Stimulated activated CD8-positive, alpha-beta memory T cell treated with anti-CD3 and anti-CD28 coated beads, Interleukin-2, amount 100 ng/mL, for 1 hour (primary cell): Measurements from ENCODE around the gene FBXL20.
"Not testable (repeated sequence)": the region's sequence is repeated elsewhere in the genome, so short reads cannot be mapped to it uniquely, and the experiment has no call there.

Experiments used
- DNase-seq, 2 donors: peaks; one replicate each; pipeline ENCODE4 v3.0.0-alpha.2; 2020; ENCODE audit warnings: low read depth in 2 of 2

FBXL20 gene

DNA sequence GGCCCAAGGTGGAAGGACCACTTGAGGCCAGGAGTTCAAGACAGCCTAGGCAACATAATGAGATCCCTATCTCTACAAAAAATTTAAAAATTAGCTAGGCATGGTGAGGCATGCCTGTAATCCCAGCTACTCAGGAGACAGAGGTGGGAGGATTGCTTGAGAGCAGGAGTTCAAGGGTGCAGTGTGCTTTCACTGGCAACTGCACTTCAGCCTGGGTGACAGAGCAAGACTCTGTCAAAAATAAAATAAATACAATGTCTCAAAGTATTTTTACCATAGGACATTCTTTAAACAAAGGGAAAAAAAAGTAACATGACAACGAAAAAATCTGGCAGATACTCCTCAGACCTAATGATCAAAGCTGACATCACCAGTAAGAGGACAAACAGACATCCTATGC, 72.6 kb downstream of the FBXL20 start:
- DNase-seq, result no peak

DNA sequence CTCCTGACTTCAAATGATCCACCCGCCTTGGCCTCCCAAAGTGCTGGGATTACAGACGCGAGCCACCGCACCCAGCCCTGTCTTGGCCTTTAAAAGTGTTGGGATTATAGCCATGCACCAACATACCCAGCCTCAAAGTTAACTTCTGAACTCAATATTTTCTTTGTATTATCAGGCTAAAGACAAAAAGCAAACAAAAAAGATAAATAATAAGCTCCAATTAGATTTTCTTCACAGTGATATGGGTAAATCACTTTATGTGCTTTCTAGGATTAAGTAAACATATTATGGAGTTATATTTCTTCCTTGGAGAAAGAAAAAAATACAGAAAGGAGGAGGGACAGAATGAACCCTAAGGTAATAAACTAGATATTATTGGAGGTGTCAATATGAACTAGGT, 74.3 kb downstream of the FBXL20 start:
- no peak for DNase-seq

DNA sequence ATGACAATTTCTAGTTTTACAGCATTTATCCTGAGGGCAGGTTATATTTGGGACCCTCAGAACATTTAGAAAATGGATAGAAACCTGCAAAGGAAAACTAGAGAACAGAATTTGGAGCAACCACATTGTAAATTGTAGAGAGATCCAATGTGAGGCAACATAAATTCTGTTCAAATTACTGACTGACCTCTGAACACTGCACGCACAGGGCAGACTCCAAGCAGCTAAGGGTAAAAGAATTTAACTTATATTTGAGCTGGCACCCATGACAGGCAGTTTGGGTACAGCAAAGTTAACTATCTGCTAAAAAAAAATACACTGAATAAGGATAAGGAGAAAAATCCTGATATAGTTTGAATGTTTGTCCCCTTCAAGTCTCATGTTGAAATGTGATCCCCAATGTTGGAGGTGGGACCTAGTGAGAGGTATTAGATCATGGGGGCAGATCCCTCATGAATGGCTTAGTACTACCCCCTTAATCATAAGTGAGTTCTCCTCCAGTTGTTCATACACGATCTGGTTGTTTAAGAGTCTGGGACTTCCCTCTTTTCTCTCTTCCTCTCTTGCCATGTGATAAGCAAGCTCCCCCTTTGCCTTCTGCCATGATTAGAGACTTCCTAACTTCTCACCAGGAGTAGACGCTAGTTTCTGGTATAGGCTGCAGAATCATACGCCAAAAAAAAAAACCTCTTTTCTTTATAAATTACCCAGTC, 75.7 kb downstream of the FBXL20 start:
- no peak for DNase-seq

DNA sequence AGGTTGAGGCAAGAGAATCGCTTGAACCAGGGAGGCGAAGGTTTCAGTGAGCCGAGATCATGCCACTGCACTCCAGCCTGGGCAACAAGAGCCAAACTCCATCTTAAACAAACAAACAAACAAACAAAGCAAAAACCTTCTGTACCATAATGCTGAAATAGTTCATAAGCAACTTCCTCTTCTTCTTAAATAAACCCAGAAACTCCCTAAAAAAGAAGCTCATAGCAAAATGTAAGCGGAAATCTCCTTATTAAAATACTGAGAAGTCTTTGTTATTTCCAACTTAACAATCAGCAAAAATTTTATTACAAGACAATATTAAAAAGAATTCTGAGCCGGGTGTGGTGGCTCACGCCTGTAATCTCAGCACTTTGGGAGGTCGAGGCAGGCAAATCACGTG, 82.8 kb downstream of the FBXL20 start:
- DNase-seq, result no peak

- DNase-seq, result no peak
These were observed 94.8 kb downstream of the FBXL20 start for GRCh38 chr17:39306509-39307212.

DNA sequence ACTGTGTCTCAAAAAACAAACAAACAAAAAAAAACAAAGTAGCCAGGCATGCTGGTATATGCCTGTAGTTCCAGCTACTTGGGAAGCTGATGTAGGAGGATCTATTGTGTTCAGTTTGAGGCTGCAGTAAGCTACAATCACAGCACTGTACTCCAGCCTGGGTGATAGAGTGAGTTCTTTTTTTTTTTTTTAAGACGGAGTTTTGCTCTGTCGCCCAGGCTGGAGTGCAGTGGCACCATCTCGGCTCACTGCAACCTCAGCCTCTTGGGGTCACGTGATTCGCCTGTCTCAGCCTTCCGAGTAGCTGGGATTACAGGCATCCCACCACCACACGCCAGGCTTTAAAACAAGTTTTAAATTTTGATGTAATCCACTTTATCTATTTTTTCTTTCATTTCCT, 95.4 kb downstream of the FBXL20 start:
- DNase-seq, result no peak

- DNase-seq, result no peak
These were observed 97.2 kb downstream of the FBXL20 start for GRCh38 chr17:39304188-39304587.

GRCh38 chr17:39294060-39294459, 107.4 kb downstream of the FBXL20 start:
- DNase-seq, result no peak

GRCh38 chr17:39292546-39292945, 108.9 kb downstream of the FBXL20 start:
- not testable (repeated sequence) for DNase-seq

DNA sequence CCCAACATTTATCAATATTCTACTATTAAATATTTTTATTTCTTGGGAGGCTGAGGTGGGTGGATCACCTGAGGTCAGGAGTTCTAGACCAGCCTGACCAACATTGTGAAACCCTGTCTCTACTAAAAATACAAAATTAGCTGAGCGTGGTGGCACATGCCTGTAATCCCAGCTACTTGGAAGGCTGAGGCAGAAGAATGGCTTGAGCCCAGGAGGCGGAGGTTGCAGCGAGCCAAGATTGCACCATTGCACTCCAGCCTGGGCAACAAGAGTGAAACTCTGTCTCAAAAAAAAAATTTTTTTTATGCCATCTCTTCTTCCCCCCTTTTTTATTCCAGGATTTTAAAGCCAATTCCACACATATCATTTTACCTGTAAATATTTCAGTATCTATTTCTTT, 114.9 kb downstream of the FBXL20 start:
- not testable (repeated sequence) for DNase-seq

DNA sequence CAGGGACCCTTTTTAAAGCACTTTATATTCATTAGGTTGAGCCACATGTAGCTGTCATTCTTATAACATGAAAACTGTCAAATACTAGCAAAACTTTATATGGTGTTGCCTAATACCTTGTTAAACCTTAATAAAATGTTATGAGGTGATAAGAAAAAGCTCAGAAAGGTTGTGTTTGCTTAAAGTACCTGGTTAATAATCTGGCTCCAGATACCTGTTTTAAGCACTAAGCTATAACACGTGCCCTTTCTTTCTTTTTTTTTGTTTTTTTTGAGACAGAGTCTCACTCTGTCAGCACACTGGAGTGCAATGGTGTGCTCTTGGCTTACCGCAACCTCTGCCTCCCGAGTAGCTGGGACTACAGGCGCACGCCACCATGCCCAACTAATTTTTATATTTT, 116.7 kb downstream of the FBXL20 start:
- no peak for DNase-seq

DNA sequence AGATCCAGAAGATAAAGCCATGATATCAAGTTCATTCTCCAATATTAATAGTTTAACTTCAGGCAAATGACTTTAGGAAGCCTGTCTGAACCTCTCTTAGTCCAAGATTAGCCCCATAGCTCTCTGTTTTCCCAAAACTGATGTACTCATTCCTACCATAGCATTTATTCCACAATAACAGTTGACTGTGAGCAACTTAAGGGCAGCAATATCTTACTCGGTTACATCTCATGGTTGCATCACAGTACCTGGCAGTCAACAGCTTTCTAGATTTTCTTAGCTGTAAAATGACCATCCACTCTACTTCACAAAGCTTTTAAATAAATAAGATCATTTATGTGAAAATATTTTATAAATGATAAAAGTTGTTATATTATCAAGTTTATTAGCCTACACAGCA, 117.5 kb downstream of the FBXL20 start:
- no peak for DNase-seq

- DNase-seq, result no peak
These were observed 118.3 kb downstream of the FBXL20 start for GRCh38 chr17:39283098-39283497.

DNA sequence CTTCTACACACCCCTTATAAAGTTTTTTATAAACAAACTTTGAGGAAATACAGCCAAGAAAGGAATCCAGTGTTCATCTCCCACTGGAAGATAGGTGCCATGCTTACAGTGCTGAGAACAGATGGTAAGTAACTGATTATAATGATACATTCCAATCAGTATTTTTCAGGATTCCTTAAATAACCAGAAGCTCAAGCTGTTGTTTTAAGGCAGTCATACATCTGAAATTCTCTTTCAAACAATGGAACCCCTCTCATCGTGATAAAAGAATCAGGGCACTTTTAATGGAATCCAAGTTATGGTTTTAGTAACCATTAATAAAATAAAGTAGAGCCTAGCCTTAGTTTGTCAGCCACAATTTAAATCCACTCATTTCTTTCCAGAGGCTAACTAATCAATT, 119.6 kb downstream of the FBXL20 start:
- no peak for DNase-seq

DNA sequence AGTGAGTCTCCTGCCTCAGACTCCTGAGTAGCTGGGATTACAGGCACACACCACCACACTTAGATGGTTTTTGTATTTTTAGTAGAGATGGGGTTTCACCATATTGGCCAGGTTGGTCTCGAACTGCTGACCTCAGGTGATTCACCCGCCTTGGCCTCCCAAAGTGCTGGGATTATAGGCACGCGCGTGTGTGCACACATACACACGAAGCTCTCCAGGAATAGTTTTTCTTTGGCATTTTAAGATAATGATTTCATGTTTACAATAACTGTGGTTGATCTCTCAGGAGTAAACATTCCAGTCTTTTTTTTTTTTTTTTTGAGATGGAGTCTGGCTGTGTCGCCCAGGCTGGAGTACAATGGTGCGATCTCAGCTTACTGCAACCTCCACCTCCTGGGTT, 123.2 kb downstream of the FBXL20 start:
- DNase-seq, result not testable (repeated sequence)

DNA sequence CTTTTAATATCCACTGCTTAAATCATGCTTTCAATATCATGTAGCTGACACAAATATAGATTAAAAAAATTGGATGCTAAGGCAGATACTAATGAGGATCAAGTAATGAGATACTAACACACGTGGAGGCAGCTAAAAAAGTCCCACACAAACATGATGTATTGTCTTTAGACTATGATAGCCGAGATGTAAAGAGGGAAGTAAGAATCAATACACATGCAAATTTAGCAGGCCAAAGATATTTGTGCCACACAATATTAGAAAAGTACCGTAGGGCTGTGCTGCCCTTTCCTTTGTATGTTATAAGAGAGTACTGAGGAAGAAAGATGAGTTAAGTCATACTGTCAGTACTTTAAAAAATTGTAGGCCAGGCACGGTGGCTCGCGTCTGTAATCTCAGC, 124.3 kb downstream of the FBXL20 start:
- no peak for DNase-seq

DNA sequence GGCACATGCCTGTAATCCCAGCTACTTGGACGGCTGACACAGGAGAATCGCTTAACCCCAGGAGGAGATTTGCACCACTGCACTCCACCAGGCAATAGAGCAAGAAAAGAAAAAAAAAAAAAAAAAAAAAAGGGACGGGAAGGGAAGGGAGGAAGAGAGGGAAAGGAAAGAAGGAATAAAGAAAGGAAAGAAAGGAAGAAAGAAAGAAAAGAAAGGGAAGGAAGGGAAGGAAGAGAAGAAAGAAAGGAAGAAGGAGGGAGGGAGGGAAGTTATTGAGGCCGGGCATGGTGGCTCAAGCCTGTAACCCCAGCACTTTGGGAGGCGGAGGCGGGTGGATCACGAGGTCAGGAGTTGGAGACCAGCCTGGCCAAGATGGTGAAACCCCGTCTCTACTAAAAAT, 125.3 kb downstream of the FBXL20 start:
- no peak for DNase-seq

- DNase-seq, result no peak
These were observed 129.9 kb downstream of the FBXL20 start for GRCh38 chr17:39271546-39271945.

GRCh38 chr17:39270923-39271322, 130.5 kb downstream of the FBXL20 start:
- DNase-seq, result no peak

GRCh38 chr17:39264119-39264518, 137.3 kb downstream of the FBXL20 start:
- no peak for DNase-seq

DNA sequence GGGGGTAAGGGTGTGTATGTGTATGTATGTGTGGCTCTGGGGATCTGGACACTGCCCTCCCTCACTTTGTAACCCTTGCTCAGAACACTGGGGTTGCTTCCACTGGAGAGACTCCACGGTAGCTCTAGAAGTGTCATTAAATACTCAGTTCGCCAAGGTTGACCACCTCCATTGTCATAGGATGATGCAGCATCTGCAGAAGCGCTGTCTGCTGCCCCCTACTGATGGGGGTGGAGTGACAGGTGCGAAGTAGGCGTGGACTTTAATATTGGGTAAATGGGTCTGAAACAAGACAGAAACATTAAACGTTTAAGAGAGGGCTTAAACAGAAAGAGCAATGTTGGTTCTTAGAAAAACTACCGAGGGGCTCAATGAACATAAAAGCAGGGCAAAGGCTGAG, 140.1 kb downstream of the FBXL20 start:
- no peak for DNase-seq

DNA sequence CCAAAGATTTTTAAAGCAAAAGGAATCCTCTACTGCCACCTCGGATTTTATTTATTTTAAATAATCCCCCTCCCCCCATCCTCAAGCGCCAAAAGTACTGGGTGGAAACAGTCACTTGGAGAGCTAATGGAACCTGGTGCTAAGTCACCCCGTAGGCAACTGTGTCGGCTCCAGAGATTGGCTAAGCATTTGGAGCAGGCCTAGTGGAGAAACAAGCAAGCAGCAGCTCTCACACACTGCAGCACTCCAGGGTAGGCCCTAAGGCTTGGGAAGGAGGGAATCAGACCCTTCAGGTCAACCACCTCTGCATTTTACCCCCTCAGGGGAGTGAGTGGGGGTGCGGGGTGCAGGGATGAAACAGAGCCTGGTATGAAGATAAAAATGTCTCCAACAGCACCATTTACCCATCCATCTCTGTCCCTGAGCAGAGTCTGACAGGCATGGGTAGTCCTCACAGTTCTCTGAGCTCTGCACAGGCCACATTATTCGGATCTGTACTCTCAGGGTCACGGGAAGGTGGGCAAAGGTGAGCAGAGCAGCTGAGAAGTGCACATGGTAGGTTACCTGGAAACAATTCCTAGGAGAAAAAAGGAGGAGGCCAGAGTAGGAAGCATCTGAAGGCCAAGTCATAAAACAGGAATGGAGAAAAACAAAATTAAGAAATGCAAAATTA, 148.5 kb downstream of the FBXL20 start:
- no peak for DNase-seq

- DNase-seq, result no peak
These were observed 149.4 kb downstream of the FBXL20 start for GRCh38 chr17:39251997-39252396.
